Left lung (tissue), 10 donors: Measurements from ENCODE around the gene IDH3G. TPM values are rescaled to one million over a fixed set of nuclear protein-coding genes. Genes with fewer than 3 reads are reported as not detected.

Source experiments
- ATAC-seq: fragments of 200-7000 bp; cut with Tn5 transposase; one replicate; pipeline ENCODE4 v1.9.1; 2020; ENCODE audit warnings: moderate library complexity
- DNase-seq, 4 donors: peaks; one replicate each; pipeline ENCODE4 v3.0.0-alpha.2; 2013 to 2020
- H3K27ac ChIP-seq, 2 donors: fragments of 200-600 bp; sonication (generic) in 1 of 2; one replicate each; pipeline versions ENCODE4 v1.5.0 to v1.8.0; 2020 to 2021
- H3K27me3 ChIP-seq, 2 donors: fragments of 200-600 bp; sonication (generic) in 1 of 2; one replicate each; pipeline versions ENCODE4 v1.5.0 to v1.8.0; 2020 to 2021
- H3K36me3 ChIP-seq, 2 donors: fragments of 200-600 bp; sonication (generic) in 1 of 2; one replicate each; pipeline versions ENCODE4 v1.5.0 to v1.8.0; 2020 to 2021
- H3K4me1 ChIP-seq, 2 donors: fragments of 200-600 bp; one replicate each; pipeline ENCODE4 v1.8.0; 2021
- H3K4me3 ChIP-seq, 2 donors: fragments of 200-600 bp; sonication (generic) in 1 of 2; one replicate each; pipeline versions ENCODE4 v1.5.0 to v1.8.0; 2020 to 2021; ENCODE audit warnings: mild to moderate bottlenecking in 1 of 2
- H3K9me3 ChIP-seq, 2 donors: fragments of 200-600 bp; sonication (generic) in 1 of 2; one replicate each; pipeline versions ENCODE4 v1.5.0 to v1.8.0; 2020 to 2021
- CTCF ChIP-seq, 2 donors: fragments of 200-600 bp; sonication (generic) in 1 of 2; IDR thresholded peaks; one replicate each; pipeline versions ENCODE4 v1.5.0 to v1.8.0; 2021; ENCODE audit warnings: antibody characterized with exemption in 2 of 2
- intact Hi-C, 2 donors: fragments of 100-400 bp; cut with DNase I; formaldehyde crosslinking; loops; one replicate each; pipeline versions ENCODE4 v1.11.2 to v1.14.2; 2022
- polyA plus RNA-seq, 6 donors: library from polyadenylated mRNA; unstranded; fragments of 120-200 nt; gene quantifications; one replicate each; pipeline ENCODE4 v1.2.1, GENCODE V29; 2013; ENCODE audit not compliant: insufficient read length in 6 of 6
- total RNA-seq, 2 donors: library from RNA; stranded (reverse); fragmentation: NEBNext Ultra II Directional; extraction: Animal tissue kit (Norgen Biotek cat#: 25700); gene quantifications; one replicate each; pipeline ENCODE4 v1.2.1, GENCODE V29; 2021
- donor health status: DM: no; HTN: yes; CAD: no.
- donor health status: DM: no; HTN: no; CAD: no.

IDH3G gene
- total and polyA plus RNA-seq, 8 donors = 42.4 to 72.3 (median 55.0) TPM

- DNase-seq = no peak
- no peaks in the 10 kb centered on the region for H3K9me3 ChIP-seq
- intact Hi-C loops = no loop called here
- H3K36me3 ChIP-seq = peaks cover 0 to 30% of the 10 kb centered on the region in 2 donors
- no peak for TF ChIP-seq CTCF (IDR thresholded peaks at IDR 0.05)
- H3K4me3 ChIP-seq = no peak overlapping the region
- H3K4me1 ChIP-seq = peaks cover 0 to 34% of the 10 kb centered on the region in 2 donors
- H3K27ac ChIP-seq = no peak overlapping the region
- H3K27me3 ChIP-seq = no peaks in the 10 kb centered on the region
- no peak for ATAC-seq
These were observed 3.3 kb upstream of the IDH3G start for GRCh38 chrX:153797415-153798015.

DNA sequence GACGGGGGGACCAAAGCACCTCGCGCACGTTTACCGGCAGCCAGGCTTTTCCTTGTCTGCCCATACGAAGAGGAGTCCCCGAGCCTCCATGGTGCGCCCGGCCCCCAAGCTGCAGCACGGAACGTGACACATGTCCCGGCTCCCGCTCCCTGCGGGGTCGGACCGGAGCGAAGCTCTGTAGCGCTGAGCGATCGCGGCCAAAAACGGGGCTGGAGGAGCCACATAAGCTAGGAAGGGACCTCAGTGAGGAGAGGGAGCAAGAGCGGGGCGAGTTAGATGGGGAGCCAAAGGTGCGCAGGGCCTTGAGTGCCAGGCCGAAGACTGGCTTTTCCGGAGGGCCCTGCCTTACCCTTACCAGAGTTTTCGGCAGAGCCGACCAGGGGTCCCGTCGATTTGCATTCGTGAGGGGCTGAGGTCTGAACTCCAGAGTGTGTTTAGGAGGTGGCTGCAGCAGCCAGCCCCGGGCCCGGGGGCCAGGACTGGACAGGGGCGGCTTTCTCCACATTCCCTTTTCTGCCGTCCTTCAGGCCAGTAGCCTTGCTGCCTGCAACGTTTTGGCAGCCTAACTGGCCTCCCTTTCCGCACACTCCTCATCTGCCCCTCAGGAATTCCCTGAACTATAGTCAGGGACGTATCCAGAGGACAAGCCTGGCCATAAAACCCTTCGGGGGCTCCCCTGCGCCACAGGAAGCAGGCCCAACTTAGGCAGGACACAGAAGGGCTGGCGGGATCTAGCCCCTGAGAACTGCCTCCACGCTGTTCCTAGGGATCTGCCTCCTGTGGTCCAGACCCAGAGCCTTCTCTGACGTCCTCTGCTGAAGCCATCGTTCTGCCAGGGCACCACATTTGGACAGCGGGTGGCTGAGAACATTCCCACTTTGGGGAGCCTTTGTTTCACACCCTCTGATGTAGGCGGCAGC lies 982 bp upstream of the IDH3G start:
- no peaks in the 10 kb centered on the region for H3K9me3 ChIP-seq
- TF ChIP-seq CTCF (IDR thresholded peaks at IDR 0.05) = no peak
- ATAC-seq (peak; percentile 3), DNase-seq (no peak)
- intact Hi-C loops = no loop called here
- peaks cover 0 to 37% of the 10 kb centered on the region in 2 donors for H3K36me3 ChIP-seq
- H3K4me3 ChIP-seq = peak overlapping the region; percentile 48 to 76
- no peaks in the 10 kb centered on the region for H3K27me3 ChIP-seq
- H3K27ac ChIP-seq = peak overlapping the region in 1 of 2 donors; percentile 94
- H3K4me1 ChIP-seq = peaks cover 0 to 38% of the 10 kb centered on the region in 2 donors

- H3K9me3 ChIP-seq = no peaks in the 10 kb centered on the region
- peak overlapping the region; percentile 41 to 76 for H3K4me3 ChIP-seq
- H3K27me3 ChIP-seq = no peaks in the 10 kb centered on the region
- ATAC-seq (peak; percentile 5), DNase-seq (no peak)
- peak overlapping the region; percentile 89 to 94 for H3K27ac ChIP-seq
- peaks cover 0 to 38% of the 10 kb centered on the region in 2 donors for H3K4me1 ChIP-seq
- H3K36me3 ChIP-seq = peaks cover 0 to 43% of the 10 kb centered on the region in 2 donors
- intact Hi-C loops = no loop called here
- no peak for TF ChIP-seq CTCF (IDR thresholded peaks at IDR 0.05)
These were observed 884 bp downstream of the IDH3G start for GRCh38 chrX:153793291-153793690.

DNA sequence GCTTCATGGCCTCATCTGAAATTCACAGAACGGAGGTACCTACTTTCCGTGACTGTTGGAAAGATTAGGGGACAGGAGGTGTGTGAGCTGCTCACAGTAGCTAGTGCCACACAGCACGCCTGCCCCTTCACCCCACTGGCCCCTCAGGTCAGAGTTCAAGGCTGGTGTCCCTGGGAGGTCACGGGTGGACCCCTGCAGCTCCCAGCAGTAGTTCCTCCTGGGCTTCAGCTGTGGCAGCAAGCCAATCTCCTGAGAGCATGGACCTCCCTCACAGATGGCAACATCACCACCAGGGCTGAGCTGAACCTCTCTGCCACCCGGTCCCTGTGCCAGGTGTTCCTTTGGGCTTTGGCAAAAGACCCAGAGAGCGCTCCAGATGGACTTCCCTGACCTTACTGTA lies 1.8 kb downstream of the IDH3G start:
- H3K27me3 ChIP-seq = no peaks in the 10 kb centered on the region
- H3K36me3 ChIP-seq = peaks cover 0 to 43% of the 10 kb centered on the region in 2 donors
- no peak overlapping the region for H3K27ac ChIP-seq
- no peaks in the 10 kb centered on the region for H3K9me3 ChIP-seq
- intact Hi-C loops = no loop called here
- H3K4me3 ChIP-seq = no peak overlapping the region
- no peak for DNase-seq
- TF ChIP-seq CTCF (IDR thresholded peaks at IDR 0.05) = no peak
- H3K4me1 ChIP-seq = peaks cover 0 to 38% of the 10 kb centered on the region in 2 donors
- ATAC-seq = no peak
